H1 (cell line): ENCODE data around the gene CST4. TPM values are rescaled to one million over a fixed set of nuclear protein-coding genes. Genes with fewer than 3 reads are reported as not detected.

Experiments used
- CTCF ChIA-PET: fragments of 300-600 bp; sonication (Branson Sonifier 250); formaldehyde crosslinking; loops from one replicate; lab custom pipeline; 2021; ENCODE audit not compliant: partially characterized antibody; lab: Charles Lee
- POLR2A ChIA-PET: fragments of 300-600 bp; sonication (Branson Sonifier 250); formaldehyde crosslinking; loops from one replicate; lab custom pipeline; 2021; ENCODE audit warnings: inconsistent platforms; ENCODE audit not compliant: partially characterized antibody; lab: Charles Lee
- DNase-seq, 2 experiments: peaks; one replicate each; pipeline versions ENCODE4 v3.0.0 to v3.0.0-alpha.2; 2010 to 2022; ENCODE audit warnings: low spot score in 2 of 2, low read depth in 1 of 2, mixed read lengths in 1 of 2
- FAIRE-seq: peaks from 2 replicates; lab custom pipeline; 2011; peaks lifted over from hg19 to GRCh38; lab: Jason Lieb, UNC
- H2AFZ ChIP-seq: 2 replicates; pipeline ENCODE4 v1.8.1; 2012; ENCODE audit warnings: low read length, inconsistent platforms
- H2AK5ac ChIP-seq: 2 replicates; pipeline ENCODE4 v1.6.1; 2013; ENCODE audit warnings: low read depth, low read length
- H2BK120ac ChIP-seq: replicated peaks from 2 replicates; pipeline ENCODE3; 2013; ENCODE audit warnings: low read depth, low read length, inconsistent platforms
- H2BK12ac ChIP-seq: 2 replicates; pipeline ENCODE4 v1.6.1; 2013; ENCODE audit warnings: low read depth, low read length
- H2BK15ac ChIP-seq: 2 replicates; pipeline ENCODE4 v1.6.1; 2013; ENCODE audit warnings: low read length
- H2BK20ac ChIP-seq: 2 replicates; pipeline ENCODE4 v1.6.1; 2013; ENCODE audit warnings: low read length
- H2BK5ac ChIP-seq: 2 replicates; pipeline ENCODE4 v1.6.1; 2013; ENCODE audit warnings: low read depth, low read length
- H3K14ac ChIP-seq: 2 replicates; pipeline ENCODE4 v1.6.1; 2013; ENCODE audit warnings: inconsistent platforms; ENCODE audit not compliant: insufficient read length
- H3K18ac ChIP-seq: 2 replicates; pipeline ENCODE4 v1.6.1; 2013; ENCODE audit warnings: low read length; ENCODE audit errors: extremely low read depth
- H3K23ac ChIP-seq: 2 replicates; pipeline ENCODE4 v1.6.1; 2013; ENCODE audit warnings: inconsistent platforms; ENCODE audit not compliant: insufficient read length
- H3K23me2 ChIP-seq: 2 replicates; pipeline ENCODE4 v1.6.1; 2013; ENCODE audit warnings: low read depth, low read length
- H3K27ac ChIP-seq: 2 replicates; pipeline ENCODE4 v1.6.1; 2011; ENCODE audit warnings: low read depth, low read length, inconsistent platforms
- H3K27me3 ChIP-seq, 4 experiments: replicated peaks in 1 of 4; 1 replicate in 1 of 4; 2 replicates in 3 of 4; pipeline versions ENCODE4 v1.6.1 to v1.8.1; 2011 to 2013; ENCODE audit warnings: low read length in 3 of 4, mild to moderate bottlenecking in 3 of 4, inconsistent platforms in 2 of 4, mixed read lengths in 2 of 4, moderate library complexity in 1 of 4; ENCODE audit not compliant: control insufficient read depth in 3 of 4, insufficient read depth in 3 of 4; ENCODE audit errors: extremely low read depth in 1 of 4
- H3K36me3 ChIP-seq, 4 experiments: 2 replicates each; pipeline versions ENCODE4 v1.6.1 to v1.8.1; 2011 to 2013; ENCODE audit warnings: mild to moderate bottlenecking in 4 of 4, low read length in 3 of 4, moderate library complexity in 2 of 4, control low read depth in 1 of 4, inconsistent platforms in 1 of 4; ENCODE audit not compliant: insufficient read depth in 4 of 4, control insufficient read depth in 2 of 4
- H3K4ac ChIP-seq: replicated peaks from 2 replicates; pipeline ENCODE3; 2013; ENCODE audit warnings: low read length, low read depth, mixed read lengths, inconsistent platforms; ENCODE audit not compliant: insufficient read length
- H3K4me1 ChIP-seq, 4 experiments: replicated peaks in 1 of 4; 1 replicate in 1 of 4; 2 replicates in 3 of 4; pipeline versions ENCODE4 v1.6.1 to v1.8.1; 2011 to 2013; ENCODE audit warnings: low read length in 3 of 4, inconsistent platforms in 2 of 4, mixed read lengths in 1 of 4; ENCODE audit not compliant: insufficient read depth in 4 of 4, control insufficient read depth in 3 of 4
- H3K4me2 ChIP-seq, 2 experiments: 2 replicates each; pipeline versions ENCODE4 v1.6.1 to v1.8.1; 2011 to 2013; ENCODE audit warnings: low read depth in 2 of 2, low read length in 2 of 2, control low read depth in 1 of 2, inconsistent platforms in 1 of 2, mild to moderate bottlenecking in 1 of 2; ENCODE audit not compliant: insufficient read depth in 1 of 2
- H3K4me3 ChIP-seq, 4 experiments: fragments of 200-600, 300-600 bp in 1 of 4; sonication (generic), shearing (Covaris generic), sonication (Bioruptor Twin) in 1 of 4; 2 replicates each; pipeline versions ENCODE4 v1.5.1 to v1.8.1; 2011 to 2016; ENCODE audit warnings: low read length in 4 of 4, low read depth in 3 of 4, control low read depth in 2 of 4, inconsistent platforms in 2 of 4, mild to moderate bottlenecking in 2 of 4, mixed read lengths in 1 of 4, moderate library complexity in 1 of 4; ENCODE audit not compliant: insufficient read depth in 2 of 4; ENCODE audit errors: extremely low read depth in 1 of 4
- H3K56ac ChIP-seq: replicated peaks from 2 replicates; pipeline ENCODE3; 2013; ENCODE audit warnings: low read depth, mild to moderate bottlenecking, mixed read lengths, low read length, inconsistent platforms; ENCODE audit not compliant: insufficient read length
- H3K79me1 ChIP-seq: 2 replicates; pipeline ENCODE4 v1.6.1; 2013; ENCODE audit warnings: low read depth, low read length, control low read depth
- H3K79me2 ChIP-seq, 2 experiments: 2 replicates each; pipeline versions ENCODE4 v1.6.1 to v1.8.1; 2012 to 2013; ENCODE audit warnings: low read length in 2 of 2, mild to moderate bottlenecking in 2 of 2, inconsistent platforms in 1 of 2; ENCODE audit not compliant: insufficient read depth in 2 of 2, control insufficient read depth in 1 of 2
- H3K9ac ChIP-seq, 4 experiments: replicated peaks in 1 of 4; 1 replicate in 1 of 4; 2 replicates in 3 of 4; pipeline versions ENCODE4 v1.6.1 to v1.8.1; 2011 to 2013; ENCODE audit warnings: low read depth in 3 of 4, low read length in 3 of 4, control low read depth in 2 of 4, mild to moderate bottlenecking in 2 of 4, moderate library complexity in 2 of 4, inconsistent platforms in 1 of 4; ENCODE audit errors: extremely low read depth in 1 of 4
- H3K9me3 ChIP-seq, 2 experiments: 2 replicates each; pipeline versions ENCODE4 v1.6.1 to v1.8.1; 2012 to 2013; ENCODE audit warnings: mild to moderate bottlenecking in 2 of 2, moderate library complexity in 2 of 2, control low read depth in 1 of 2, inconsistent platforms in 1 of 2, low read depth in 1 of 2, low read length in 1 of 2, mixed read lengths in 1 of 2; ENCODE audit not compliant: insufficient read depth in 2 of 2
- H4K20me1 ChIP-seq, 2 experiments: replicated peaks in 1 of 2; 2 replicates each; pipeline versions ENCODE3 to v1.8.1; 2011 to 2013; ENCODE audit warnings: inconsistent platforms in 2 of 2, low read length in 2 of 2, mild to moderate bottlenecking in 1 of 2; ENCODE audit not compliant: insufficient read depth in 2 of 2, control insufficient read depth in 1 of 2
- H4K5ac ChIP-seq: 2 replicates; pipeline ENCODE4 v1.6.1; 2013; ENCODE audit warnings: low read length, low read depth, mixed read lengths, inconsistent platforms; ENCODE audit not compliant: insufficient read length
- H4K8ac ChIP-seq: 2 replicates; pipeline ENCODE4 v1.8.0; 2013; ENCODE audit warnings: mild to moderate bottlenecking, moderate library complexity, low read length, inconsistent platforms; ENCODE audit not compliant: insufficient read depth; ENCODE audit errors: extremely low read depth
- H4K91ac ChIP-seq: replicated peaks from 2 replicates; pipeline ENCODE3; 2013; ENCODE audit warnings: low read length, mixed read lengths, inconsistent platforms; ENCODE audit not compliant: insufficient read length
- CTBP2 ChIP-seq: IDR thresholded peaks from 2 replicates; pipeline ENCODE4 v1.7.0; 2011; ENCODE audit warnings: borderline replicate concordance, mild to moderate bottlenecking, moderate library complexity, mixed read lengths, low read length; ENCODE audit not compliant: insufficient read depth, insufficient read length
- EGR1 ChIP-seq: IDR thresholded peaks from 2 replicates; pipeline ENCODE4 v1.6.1; 2011; ENCODE audit warnings: low read depth, low read length, borderline replicate concordance
- PHF8 ChIP-seq: fragments of 200-600 bp; sonication (generic); conservative IDR thresholded peaks from 2 replicates; pipeline ENCODE4 v1.7.1; 2012; ENCODE audit warnings: low read depth, mild to moderate bottlenecking, inconsistent platforms, low read length, moderate library complexity
- POLR2AphosphoS5 ChIP-seq: IDR thresholded peaks from 2 replicates; pipeline ENCODE4 v1.6.1; 2011; ENCODE audit warnings: low read depth, low read length
- POU5F1 ChIP-seq: IDR thresholded peaks from 2 replicates; pipeline ENCODE4 v1.6.1; 2011; ENCODE audit warnings: low read depth, mild to moderate bottlenecking, low read length, moderate library complexity
- SP2 ChIP-seq: IDR thresholded peaks from 2 replicates; pipeline ENCODE4 v1.6.1; 2012; ENCODE audit warnings: mild to moderate bottlenecking, low read length, inconsistent platforms
- YY1 ChIP-seq: IDR thresholded peaks from 2 replicates; pipeline ENCODE4 v1.6.1; 2011; ENCODE audit warnings: low read depth, mild to moderate bottlenecking, low read length
- ZNF274 ChIP-seq: IDR thresholded peaks from 2 replicates; pipeline ENCODE4 v1.7.0; 2012; ENCODE audit warnings: low read length, borderline replicate concordance; ENCODE audit errors: extremely low read depth
- WGBS, 2 experiments: shearing (Covaris generic) in 1 of 2; methylation state at CpG; one replicate each; pipeline versions ENCODE4 v1.1.6 to v1.1.7; 2013 to 2015; ENCODE audit warnings: low lambda C conversion rate in 2 of 2, mixed read lengths in 2 of 2, inconsistent platforms in 1 of 2, low coverage in 1 of 2, missing lambda C conversion rate in 1 of 2; ENCODE audit not compliant: insufficient replicate concordance in 2 of 2, insufficient coverage in 1 of 2, insufficient read length in 1 of 2; ENCODE audit errors: extremely low coverage in 1 of 2, missing lambda C conversion rate in 1 of 2; 5-methylcytosine and 5-hydroxymethylcytosine counted together
- polyA plus RNA-seq, 7 experiments: library from polyadenylated mRNA; depleted of rRNA in 3 of 7; stranded (reverse) in 5 of 7; unstranded in 2 of 7; fragments of >200 nt in 5 of 7; fragments of 200-250 nt in 2 of 7; gene quantifications; 1 replicate in 5 of 7; 2 replicates in 1 of 7; 4 replicates in 1 of 7; pipeline versions ENCODE4 v1.2.1 to v1.2.3, GENCODE V29; 2011 to 2013; ENCODE audit warnings: missing spikeins in 2 of 7, mixed read lengths in 2 of 7
- total RNA-seq: library from RNA; stranded (reverse); fragmentation: NEBNext Ultra II Directional; extraction: Animal tissue kit (Norgen Biotek cat#: 25700); gene quantifications from 2 replicates; pipeline ENCODE4 v1.2.1, GENCODE V29; 2021
- TF ChIP-seq, protein P1 (sequence below): IDR thresholded peaks from 2 replicates; pipeline ENCODE4 v1.6.1; 2011; ENCODE audit warnings: low read depth, mild to moderate bottlenecking, low read length; ENCODE audit not compliant: insufficient read depth

CST4 gene
- total and polyA plus RNA-seq, 2 of the 8 experiments (the other 6 are each of a cell fraction or from before 2014, with no cell fraction given) = not detected

DNA sequence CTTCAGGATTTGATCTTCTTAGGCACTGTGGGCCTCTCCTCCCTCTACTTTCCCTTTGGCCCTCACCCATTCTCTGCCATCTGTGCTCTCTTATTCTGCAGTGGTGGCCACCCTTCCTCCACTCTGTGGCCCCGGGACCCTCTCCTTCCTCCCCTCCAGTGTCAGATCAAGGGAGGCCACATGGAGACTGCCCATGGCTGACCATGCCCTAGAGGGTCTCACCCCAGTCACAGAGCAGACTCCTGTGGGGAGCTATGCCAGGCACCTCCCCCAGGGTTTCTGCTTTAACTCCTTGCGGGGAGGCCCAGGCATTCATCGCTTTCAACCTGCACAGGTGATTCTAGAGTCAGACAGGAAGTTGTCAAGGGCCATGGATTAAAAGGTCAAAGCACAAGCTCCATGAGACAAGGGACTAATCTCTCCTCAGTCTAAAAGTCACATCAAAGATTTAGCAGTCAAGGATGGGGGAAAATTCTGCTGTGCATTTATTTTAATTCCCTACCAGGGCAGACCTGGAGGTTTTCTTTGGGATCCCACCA, 35.4 kb downstream of the CST4 start:
- Histone ChIP-seq H2AFZ (no peak overlapping the region), H2BK120ac (no peak overlapping the region), H3K4me3 (no peak overlapping the region), H3K4me2 (no peak overlapping the region), H4K20me1 (no peaks in the 10 kb centered on the region), H3K4me1 (peaks cover 0 to 5% (median 0%) of the 10 kb centered on the region in 4 experiments; a peak in 2 of 7 replicates), H4K8ac (no peak overlapping the region; the same call in 1 of the 2 replicates), H2AK5ac (no peak overlapping the region), H4K5ac (no peak overlapping the region), H3K9ac (no peak overlapping the region), H3K27ac (no peak overlapping the region), H3K18ac (no peak overlapping the region), H2BK20ac (no peak overlapping the region), H3K79me1 (no peaks in the 10 kb centered on the region), H3K14ac (no peak overlapping the region), H3K9me3 (no peaks in the 10 kb centered on the region), H3K23me2 (no peaks in the 10 kb centered on the region; the same call in 1 of the 2 replicates), H4K91ac (no peak overlapping the region), H3K4ac (no peak overlapping the region), H3K79me2 (no peaks in the 10 kb centered on the region), H3K27me3 (no peaks in the 10 kb centered on the region; a peak in 1 of 7 replicates), H2BK12ac (no peak overlapping the region), H2BK5ac (no peak overlapping the region), H2BK15ac (no peak overlapping the region), H3K23ac (no peak overlapping the region), H3K56ac (no peak overlapping the region), H3K36me3 (no peaks in the 10 kb centered on the region)
- 98% methylated on average over 3 of the region's 3 CpGs; no CpG with 5 or more reads in 1 of the 2 experiments for WGBS, 2 experiments
- peak in 1 of 2 experiments; percentile 17 for DNase-seq
- FAIRE-seq = no peak
- POLR2A ChIA-PET = interaction anchor here (1.0 kb wide), 1 partner anchor 9 kb away, joined by 3 read pairs; no protein-coding TSS in a partner anchor
- CTCF ChIA-PET = interaction anchor here (1.4 to 6.1 kb wide), 2 partner anchors 10 to 15 kb away, joined by 4 to 29 read pairs; no protein-coding TSS in a partner anchor
- TF ChIP-seq YY1 (no peak), ZNF274 (no peak), CTBP2 (no peak), POLR2AphosphoS5 (no peak), EGR1 (no peak), POU5F1 (no peak), SP2 (no peak), PHF8 (no peak)
- TF ChIP-seq, protein P1, sequence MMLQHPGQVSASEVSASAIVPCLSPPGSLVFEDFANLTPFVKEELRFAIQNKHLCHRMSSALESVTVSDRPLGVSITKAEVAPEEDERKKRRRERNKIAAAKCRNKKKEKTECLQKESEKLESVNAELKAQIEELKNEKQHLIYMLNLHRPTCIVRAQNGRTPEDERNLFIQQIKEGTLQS = no peak
